SU-DHL-6 (cell line): Measurements from ENCODE around the gene AIP.

Experiments used
- CTCF ChIP-seq: fragments of 200-600 bp; sonication (generic); IDR thresholded peaks from one replicate; pipeline ENCODE4 v1.5.1; 2017; ENCODE audit warnings: antibody characterized with exemption, mild to moderate bottlenecking, low read length, moderate library complexity; ENCODE audit not compliant: insufficient read depth, poor library complexity, severe bottlenecking
- EZH2phosphoT487 ChIP-seq: fragments of 200-600 bp; sonication (generic), shearing (Covaris generic); conservative IDR thresholded peaks from 2 replicates; pipeline ENCODE4 v1.6.1; 2018; ENCODE audit warnings: mild to moderate bottlenecking, antibody characterized with exemption, low read length, moderate library complexity, mixed read lengths

GRCh38 chr11:67449116-67449844, 33.5 kb upstream of the AIP start:
- TF ChIP-seq CTCF (no peak), EZH2phosphoT487 (no peak)
